Suppressor macrophage (primary cell): ENCODE data around the gene MYOD1.

Source experiments
- DNase-seq, 4 experiments: peaks; one replicate each; pipeline ENCODE4 v3.0.0-alpha.2; 2020 to 2022

MYOD1 gene

DNA sequence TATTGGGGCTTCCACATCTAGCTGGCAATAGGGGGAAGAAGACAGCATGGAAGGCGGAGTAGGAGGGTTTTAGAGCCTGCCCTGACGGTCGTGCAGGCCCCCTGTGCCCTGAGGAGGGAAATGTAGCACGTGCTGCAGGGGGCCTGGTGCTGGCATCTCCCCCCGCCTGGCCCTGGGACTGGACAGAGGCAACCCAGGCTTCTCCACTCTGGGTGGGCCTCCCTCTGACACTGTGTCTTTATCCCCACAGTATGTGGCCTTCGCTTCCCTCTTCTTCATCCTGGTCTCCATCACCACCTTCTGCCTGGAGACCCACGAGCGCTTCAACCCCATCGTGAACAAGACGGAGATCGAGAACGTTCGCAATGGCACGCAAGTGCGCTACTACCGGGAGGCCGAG is 52.0 kb downstream of the MYOD1 start:
- no peak for DNase-seq
